GM12891 (cell line): Measurements from ENCODE around the gene TSSK6.

ENCODE experiments used
- DNase-seq: peaks from one replicate; pipeline ENCODE4 v3.0.0; 2011; ENCODE audit warnings: low spot score; ENCODE audit not compliant: insufficient read length
- FAIRE-seq: peaks from 2 replicates; lab custom pipeline; 2011; peaks lifted over from hg19 to GRCh38; lab: Jason Lieb, UNC
- PAX5 ChIP-seq: IDR thresholded peaks from 2 replicates; pipeline ENCODE4 v1.6.1; 2011; ENCODE audit warnings: low read length, moderate library complexity, mild to moderate bottlenecking; ENCODE audit not compliant: insufficient read depth, severe bottlenecking
- POLR2A ChIP-seq: IDR thresholded peaks from 2 replicates; pipeline ENCODE4 v1.6.1; 2011; ENCODE audit warnings: low read depth, low read length, control low read depth
- POLR2AphosphoS5 ChIP-seq: IDR thresholded peaks from 2 replicates; pipeline ENCODE4 v1.6.1; 2011; ENCODE audit warnings: low read depth, low read length, control low read depth
- POU2F2 ChIP-seq: IDR thresholded peaks from 2 replicates; pipeline ENCODE4 v1.6.1; 2011; ENCODE audit warnings: low read depth, mild to moderate bottlenecking, control low read depth, low read length, moderate library complexity
- SPI1 ChIP-seq: IDR thresholded peaks from 2 replicates; pipeline ENCODE4 v1.6.1; 2011; ENCODE audit warnings: low read depth, low read length, control low read depth
- TAF1 ChIP-seq: IDR thresholded peaks from 2 replicates; pipeline ENCODE4 v1.6.1; 2011; ENCODE audit warnings: low read depth, low read length, control low read depth

The TSSK6 gene

GRCh38 chr19:19539698-19540063, 24.3 kb upstream of the TSSK6 start:
- DNase-seq, result no peak

GRCh38 chr19:19538785-19539166, 23.4 kb upstream of the TSSK6 start:
- TF ChIP-seq SPI1 (no peak), POLR2A (no peak), POU2F2 (no peak), TAF1 (no peak), POLR2AphosphoS5 (no peak), PAX5 (no peak)
- DNase-seq (no peak), FAIRE-seq (no peak)

More at GRCh38 chr19:19539698-19540063, 24.3 kb upstream of the TSSK6 start:
- TF ChIP-seq POLR2A (no peak), TAF1 (no peak), PAX5 (no peak), POU2F2 (no peak)
- no peak for FAIRE-seq

GRCh38 chr19:19538061-19538784, 22.9 kb upstream of the TSSK6 start, which contains the start of gene CILP2:
Gene CILP2, plus strand, starts transcription at chr19:19538265. Its CDS starts 85 bp downstream, at chr19:19538350.
- no peak for TF ChIP-seq POLR2AphosphoS5
- no peak for TF ChIP-seq POLR2A
- TF ChIP-seq TAF1, result no peak
- TF ChIP-seq SPI1, result no peak
- TF ChIP-seq PAX5, result no peak
- no peak for DNase-seq
- FAIRE-seq, result no peak

- no peak for DNase-seq
Observed at GRCh38 chr19:19537075-19538048, 22.0 kb upstream of the TSSK6 start.

GRCh38 chr19:19535311-19536191, 20.2 kb upstream of the TSSK6 start:
- no peak for TF ChIP-seq POLR2A
- no peak for TF ChIP-seq POLR2AphosphoS5
- TF ChIP-seq PAX5, result no peak
- no peak for TF ChIP-seq POU2F2
- no peak for TF ChIP-seq SPI1
- no peak for TF ChIP-seq TAF1
- FAIRE-seq (no peak), DNase-seq (no peak)

More at GRCh38 chr19:19537075-19538048, 22.0 kb upstream of the TSSK6 start:
- TF ChIP-seq SPI1 (no peak), POLR2A (no peak), POU2F2 (no peak), TAF1 (no peak), POLR2AphosphoS5 (no peak), PAX5 (no peak)
- no peak for FAIRE-seq

- no peak for FAIRE-seq
- TF ChIP-seq TAF1 (no peak), PAX5 (no peak), POU2F2 (no peak), POLR2A (no peak), SPI1 (no peak)
- no peak for DNase-seq
Observed at GRCh38 chr19:19534556-19535265, 19.4 kb upstream of the TSSK6 start.

- no peak for FAIRE-seq
- no peak for DNase-seq
Observed at GRCh38 chr19:19533841-19534240, 18.5 kb upstream of the TSSK6 start.

GRCh38 chr19:19532806-19533701, 17.7 kb upstream of the TSSK6 start:
- DNase-seq (no peak), FAIRE-seq (no peak)
- TF ChIP-seq POLR2AphosphoS5 (no peak), SPI1 (no peak), PAX5 (no peak), POU2F2 (no peak), POLR2A (no peak), TAF1 (no peak)

More at GRCh38 chr19:19533841-19534240, 18.5 kb upstream of the TSSK6 start:
- no peak for TF ChIP-seq POU2F2
- TF ChIP-seq POLR2AphosphoS5, result no peak
- TF ChIP-seq PAX5, result no peak
- TF ChIP-seq SPI1, result no peak
- no peak for TF ChIP-seq TAF1
- TF ChIP-seq POLR2A, result no peak
